Stimulated activated CD4-positive, alpha-beta T cell treated with anti-CD3 and anti-CD28 coated beads, Interleukin-12 subunit alpha, Interleukin-12 subunit beta, amount 100 ng/mL, for 4 hours (primary cell): Measurements from ENCODE around the gene TPCN2.
"Not testable (repeated sequence)": the region's sequence is repeated elsewhere in the genome, so short reads cannot be mapped to it uniquely, and the experiment has no call there.

Experiments
- DNase-seq: peaks from one replicate; pipeline ENCODE4 v3.0.0-alpha.2; 2020

Gene TPCN2

GRCh38 chr11:69076977-69077376 is 28.2 kb downstream of the TPCN2 start:
- not testable (repeated sequence) for DNase-seq

DNA sequence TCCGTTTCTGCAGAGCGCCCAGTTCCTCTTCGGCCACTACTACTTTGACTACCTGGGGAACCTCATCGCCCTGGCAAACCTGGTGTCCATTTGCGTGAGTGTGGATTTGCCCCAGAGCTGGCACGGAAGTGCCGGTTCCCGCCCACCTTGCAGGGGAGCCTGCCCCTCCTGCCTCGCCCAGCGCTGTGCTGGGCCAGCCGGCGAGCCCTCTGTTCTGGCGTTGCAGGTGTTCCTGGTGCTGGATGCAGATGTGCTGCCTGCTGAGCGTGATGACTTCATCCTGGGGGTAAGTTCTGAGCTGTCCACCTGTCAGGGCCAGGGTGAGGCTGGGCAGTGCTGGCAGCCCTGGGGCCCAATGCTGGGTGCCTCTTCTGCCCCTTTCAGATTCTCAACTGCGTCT is 29.8 kb downstream of the TPCN2 start:
- no peak for DNase-seq

DNA sequence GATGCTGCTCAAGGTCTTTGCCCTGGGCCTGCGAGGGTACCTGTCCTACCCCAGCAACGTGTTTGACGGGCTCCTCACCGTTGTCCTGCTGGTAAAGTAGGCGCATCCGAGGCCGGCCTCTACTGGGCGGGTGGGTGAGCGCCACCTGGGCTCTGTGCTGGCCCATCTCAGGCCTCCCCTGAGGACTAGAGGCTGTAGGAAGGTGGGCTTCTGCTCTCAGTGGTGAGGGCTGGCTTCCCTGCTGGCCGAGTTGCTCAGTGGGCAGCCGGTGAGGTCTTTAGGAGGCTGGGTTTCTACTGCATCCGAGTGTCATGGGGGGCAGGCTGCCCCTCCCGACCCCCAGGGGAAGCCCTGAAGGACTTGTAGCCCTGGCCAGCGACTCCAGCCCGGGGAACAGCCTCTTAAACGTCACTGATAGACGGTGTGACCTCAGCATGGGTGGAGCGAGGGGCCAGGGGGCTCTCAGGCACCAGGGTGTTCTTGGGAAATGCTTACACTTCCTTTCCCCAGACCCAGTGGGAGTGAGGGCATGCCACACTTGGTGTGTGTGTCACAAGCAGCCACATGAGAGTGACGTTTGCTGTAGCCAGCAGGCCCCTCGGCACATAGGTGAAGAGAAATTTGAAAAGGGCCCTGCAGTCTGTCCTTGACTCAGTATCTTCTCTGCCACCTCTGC is 30.3 kb downstream of the TPCN2 start:
- no peak for DNase-seq

- no peak for DNase-seq
These were observed 31.0 kb downstream of the TPCN2 start for GRCh38 chr11:69079661-69080256.

DNA sequence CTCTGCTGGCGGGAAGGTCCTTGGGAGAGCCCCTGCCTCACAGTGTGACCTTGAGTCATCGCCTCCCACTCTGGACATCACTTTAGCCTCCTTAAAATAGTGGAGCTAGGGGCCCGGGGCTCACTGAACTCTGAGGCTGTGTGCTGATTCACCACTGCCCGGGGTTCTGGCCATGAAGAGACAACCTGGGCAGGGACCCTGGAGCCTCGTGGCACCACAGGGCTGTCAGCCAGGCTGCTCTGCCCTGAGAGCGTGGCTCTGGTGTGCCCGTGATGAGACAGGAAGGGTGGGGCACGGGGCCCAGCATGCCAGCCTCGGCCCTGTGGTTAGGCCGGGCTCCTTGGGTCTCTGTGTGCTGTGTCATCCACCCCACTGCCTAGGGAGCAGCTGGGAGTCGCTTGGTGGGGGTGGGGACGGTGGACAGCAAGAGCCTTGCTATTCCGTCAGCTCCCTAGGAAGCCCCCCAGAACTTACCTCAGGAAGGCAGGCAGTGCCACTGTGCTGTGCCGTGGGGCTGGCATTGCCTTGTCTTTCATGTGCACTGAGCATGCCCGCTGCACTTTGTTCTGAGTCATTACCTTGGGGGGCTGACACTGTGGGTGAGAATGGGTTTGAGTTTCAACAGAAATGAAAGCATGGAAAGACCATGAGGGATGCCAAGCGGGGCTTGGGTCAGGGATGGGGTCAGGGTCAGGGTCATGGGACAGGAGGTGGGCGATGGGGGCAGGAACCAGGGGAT is 31.7 kb downstream of the TPCN2 start:
- no peak for DNase-seq

- DNase-seq = no peak
These were observed 32.4 kb downstream of the TPCN2 start for GRCh38 chr11:69081180-69081579.

GRCh38 chr11:69083531-69084247 is 35.0 kb downstream of the TPCN2 start:
- no peak for DNase-seq

- DNase-seq = no peak
These were observed 35.6 kb downstream of the TPCN2 start for GRCh38 chr11:69084371-69084770.

DNA sequence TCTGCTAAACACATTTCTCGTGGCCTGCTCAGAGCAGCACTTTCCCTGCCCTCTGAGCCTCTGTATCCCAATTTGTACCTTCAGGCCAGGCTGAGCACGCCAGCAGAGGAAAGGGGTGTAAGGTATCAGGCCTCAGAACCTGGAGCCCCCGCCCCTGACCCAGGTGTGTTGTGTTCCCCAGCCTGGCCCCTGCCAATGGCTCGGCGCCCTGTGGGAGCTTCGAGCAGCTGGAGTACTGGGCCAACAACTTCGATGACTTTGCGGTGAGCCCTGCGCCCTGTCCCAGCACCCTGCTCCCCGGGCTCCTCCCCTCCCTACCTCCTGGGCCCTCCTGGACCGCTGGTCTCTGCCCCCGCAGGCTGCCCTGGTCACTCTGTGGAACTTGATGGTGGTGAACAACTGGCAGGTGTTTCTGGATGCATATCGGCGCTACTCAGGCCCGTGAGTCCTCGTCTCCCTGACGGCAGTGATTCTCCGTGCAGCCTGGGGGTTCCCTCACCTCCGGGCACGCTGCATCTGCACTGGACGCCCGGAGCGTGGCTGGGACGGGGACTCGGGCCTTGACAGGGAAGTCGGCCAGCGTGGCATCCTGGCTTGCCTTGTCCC is 36.9 kb downstream of the TPCN2 start:
- no peak for DNase-seq

GRCh38 chr11:69086152-69087132 is 37.7 kb downstream of the TPCN2 start:
- no peak for DNase-seq

GRCh38 chr11:69087133-69087524 is 38.4 kb downstream of the TPCN2 start:
- DNase-seq = no peak

DNA sequence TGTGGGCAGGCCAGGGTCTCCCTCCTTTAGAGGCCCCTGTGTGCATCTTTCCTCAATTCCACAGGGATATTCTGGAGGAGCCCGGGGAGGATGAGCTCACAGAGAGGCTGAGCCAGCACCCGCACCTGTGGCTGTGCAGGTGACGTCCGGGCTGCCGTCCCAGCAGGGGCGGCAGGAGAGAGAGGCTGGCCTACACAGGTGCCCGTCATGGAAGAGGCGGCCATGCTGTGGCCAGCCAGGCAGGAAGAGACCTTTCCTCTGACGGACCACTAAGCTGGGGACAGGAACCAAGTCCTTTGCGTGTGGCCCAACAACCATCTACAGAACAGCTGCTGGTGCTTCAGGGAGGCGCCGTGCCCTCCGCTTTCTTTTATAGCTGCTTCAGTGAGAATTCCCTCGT is 39.1 kb downstream of the TPCN2 start:
- no peak for DNase-seq

GRCh38 chr11:69088676-69089146 is 40.0 kb downstream of the TPCN2 start:
- peak; percentile 47 for DNase-seq

DNA sequence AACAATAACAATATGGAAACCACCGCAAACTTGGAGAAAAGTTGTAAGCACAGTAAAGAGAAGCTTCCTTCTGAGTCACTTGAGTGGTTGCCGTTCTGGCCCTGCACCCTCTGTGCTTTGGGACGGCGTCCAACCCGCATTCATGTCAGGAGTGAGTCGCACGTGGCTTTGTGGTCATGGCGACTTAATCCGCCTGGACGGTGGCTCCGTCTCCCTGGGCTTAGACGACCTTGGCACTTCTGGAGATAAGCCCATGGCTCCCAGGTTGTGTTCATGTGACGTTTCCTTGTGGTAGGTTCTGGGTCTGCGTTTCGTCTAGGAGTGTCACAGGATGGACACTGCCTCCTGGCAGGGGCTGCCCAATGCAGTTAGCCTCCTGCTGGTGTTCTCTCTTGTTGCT is 40.5 kb downstream of the TPCN2 start:
- no peak for DNase-seq

DNA sequence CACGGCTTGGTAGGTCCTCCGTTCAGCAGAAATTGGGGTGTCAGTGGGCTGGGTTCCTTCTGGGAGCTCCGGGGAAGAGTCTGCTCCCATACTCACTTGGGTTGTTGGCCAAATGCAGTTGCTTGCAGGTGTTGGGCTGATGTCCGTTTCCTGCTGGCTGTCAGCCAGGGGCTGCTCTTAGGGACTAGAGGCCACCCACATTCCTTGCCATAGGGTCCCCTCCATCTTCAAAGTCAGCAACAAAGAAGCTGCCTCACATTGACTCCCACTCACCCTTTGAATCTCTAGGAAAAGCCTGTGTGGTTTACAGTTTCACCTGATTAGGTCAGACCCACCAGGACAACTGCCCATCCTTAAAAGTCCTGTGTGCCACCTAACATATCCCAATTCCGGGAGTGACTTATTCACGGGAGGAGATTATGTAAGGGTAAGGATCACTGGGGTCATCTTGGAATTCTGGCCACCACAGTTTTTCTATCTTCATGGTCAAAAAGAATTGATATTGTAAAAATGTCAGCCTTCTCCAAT is 43.0 kb downstream of the TPCN2 start:
- no peak for DNase-seq

- no peak for DNase-seq
These were observed 43.5 kb downstream of the TPCN2 start for GRCh38 chr11:69092263-69092662.

DNA sequence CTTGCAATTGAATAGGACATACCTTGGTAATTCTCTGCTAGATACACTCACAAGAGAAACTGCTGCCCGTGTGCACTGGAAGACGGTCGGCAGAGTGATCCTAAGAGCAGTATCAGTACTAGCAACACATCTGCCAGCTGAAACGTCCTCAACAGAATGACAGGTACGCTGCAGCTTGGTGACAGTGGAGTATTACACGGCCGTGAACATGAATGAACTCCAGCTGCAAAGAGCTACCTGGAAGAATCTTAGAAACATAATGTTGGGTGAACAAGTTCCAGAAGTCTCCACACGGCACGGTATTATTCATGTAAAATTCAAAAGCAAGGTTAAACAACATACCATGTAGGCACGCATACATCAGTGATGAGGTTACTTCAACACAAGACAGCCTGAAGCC is 44.4 kb downstream of the TPCN2 start:
- no peak for DNase-seq

- DNase-seq = no peak
These were observed 45.6 kb downstream of the TPCN2 start for GRCh38 chr11:69094111-69094914.

DNA sequence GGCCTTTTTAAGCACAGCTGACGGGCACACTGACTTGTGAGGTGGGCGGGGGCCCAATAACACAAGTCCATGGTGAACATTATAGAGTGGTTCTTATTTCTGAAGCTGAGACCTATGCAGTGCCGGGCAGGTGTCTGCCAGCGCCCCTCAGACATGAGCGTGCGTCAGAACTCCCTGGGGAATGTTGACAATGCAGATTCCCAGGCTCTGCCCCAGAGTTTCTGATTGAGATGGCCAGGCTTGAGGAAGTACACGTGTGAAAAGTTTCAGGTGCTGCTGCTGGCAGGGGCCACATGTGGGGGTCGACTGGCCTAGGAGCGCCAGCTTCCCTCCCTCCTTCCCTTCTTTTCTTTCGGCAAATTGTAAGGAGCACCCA is 46.2 kb downstream of the TPCN2 start:
- no peak for DNase-seq

- DNase-seq = no peak
These were observed 46.6 kb downstream of the TPCN2 start for GRCh38 chr11:69095300-69095699.

DNA sequence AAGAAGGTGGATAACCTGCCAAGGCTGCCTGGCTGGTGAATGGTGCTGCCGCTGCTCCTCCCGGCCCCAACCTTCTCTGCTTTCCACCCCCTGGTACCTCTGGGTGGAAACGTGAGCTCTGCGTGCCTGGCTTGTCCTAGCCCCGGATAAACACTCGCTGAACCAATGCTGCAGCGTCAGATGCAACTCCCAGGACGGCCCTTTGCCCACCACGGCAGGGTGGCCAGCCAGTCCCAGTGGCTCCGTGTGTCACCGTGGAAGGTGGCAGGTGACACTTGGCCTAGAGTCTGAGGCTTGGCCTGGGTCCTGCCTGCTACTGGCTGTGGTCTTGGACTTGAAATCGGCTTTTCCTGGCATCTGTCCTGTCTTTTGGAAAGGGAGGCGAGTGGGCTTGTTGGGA is 47.7 kb downstream of the TPCN2 start:
- no peak for DNase-seq
